HepG2 (cell line): ENCODE measurements around the gene DUS3L. TPM values are rescaled to one million over a fixed set of nuclear protein-coding genes. Genes with fewer than 3 reads are reported as not detected.

ENCODE experiments used
- ATAC-seq: fragments of 200-7000 bp; cut with Tn5 transposase; 3 replicates; pipeline ENCODE4 v1.9.1; 2020; ENCODE audit warnings: mild to moderate bottlenecking, moderate library complexity
- BruUV-seq: library from RNA; stranded (reverse); fragments of 400-500 nt; replicated peaks from 2 replicates; lab custom pipeline; 2021; lab: Mats Ljungman, UMichigan
- CTCF ChIA-PET: fragments of 300-600 bp; formaldehyde crosslinking; extraction: SDS; loops from one replicate; lab custom pipeline; 2021; ENCODE audit warnings: low total read pairs, inconsistent platforms, low intra/inter-chr PET ratio; lab: Yijun Ruan, JAX
- POLR2A ChIA-PET: fragments of 350-600 bp; sonication (Branson Sonifier 250); formaldehyde crosslinking; loops from one replicate; lab custom pipeline; 2020; ENCODE audit warnings: antibody characterized with exemption, inconsistent platforms; lab: Yijun Ruan, JAX
- DNase-seq: peaks from one replicate; pipeline ENCODE4 v3.0.0-alpha.2; 2015; ENCODE audit warnings: low spot score
- FAIRE-seq: peaks from 3 replicates; lab custom pipeline; 2011; peaks lifted over from hg19 to GRCh38; lab: Jason Lieb, UNC
- H2AFZ ChIP-seq: one replicate; pipeline ENCODE4 v1.6.1; 2011; ENCODE audit warnings: low read length, inconsistent platforms
- H3K27ac ChIP-seq: fragments of 300-600 bp; 3 replicates; pipeline ENCODE4 v1.8.0; 2011; ENCODE audit warnings: mixed run types, mild to moderate bottlenecking, mixed read lengths, low read length, inconsistent platforms; ENCODE audit not compliant: insufficient read depth; ENCODE audit errors: extremely low read length
- H3K27me3 ChIP-seq, 2 experiments: fragments of 200-600 bp in 1 of 2; 2 replicates in 1 of 2; 3 replicates in 1 of 2; pipeline versions ENCODE4 v1.6.0 to v1.8.0; 2011; ENCODE audit warnings: low read length in 2 of 2, mild to moderate bottlenecking in 2 of 2, moderate library complexity in 2 of 2, inconsistent platforms in 1 of 2; ENCODE audit not compliant: insufficient read depth in 2 of 2, control insufficient read depth in 1 of 2
- H3K36me3 ChIP-seq, 2 experiments: fragments of 200-600 bp in 1 of 2; replicated peaks in 1 of 2; 2 replicates in 1 of 2; 3 replicates in 1 of 2; pipeline versions ENCODE4 v1.5.1 to v1.8.0; 2011; ENCODE audit warnings: low read length in 2 of 2, inconsistent platforms in 1 of 2; ENCODE audit not compliant: insufficient read depth in 2 of 2, control insufficient read depth in 1 of 2
- H3K4me1 ChIP-seq: 2 replicates; pipeline ENCODE4 v1.5.1; 2012; ENCODE audit warnings: low read length, inconsistent platforms; ENCODE audit not compliant: insufficient read depth
- H3K4me2 ChIP-seq: 2 replicates; pipeline ENCODE4 v1.6.0; 2011; ENCODE audit warnings: low read depth, low read length, inconsistent platforms
- H3K4me3 ChIP-seq, 3 experiments: fragments of 200-600 bp in 1 of 3; sonication (generic), shearing (Covaris generic) in 1 of 3; replicated peaks in 1 of 3; 2 replicates each; pipeline ENCODE4 v1.5.1; 2011 to 2016; ENCODE audit warnings: low read length in 3 of 3, inconsistent platforms in 2 of 3, low read depth in 2 of 3, mild to moderate bottlenecking in 2 of 3, control low read depth in 1 of 3, mixed read lengths in 1 of 3; ENCODE audit not compliant: insufficient read depth in 1 of 3
- H3K79me2 ChIP-seq: one replicate; pipeline ENCODE4 v1.6.1; 2011; ENCODE audit warnings: low read length, inconsistent platforms; ENCODE audit not compliant: insufficient read depth
- H3K9ac ChIP-seq: 2 replicates; pipeline ENCODE4 v1.6.0; 2011; ENCODE audit warnings: mild to moderate bottlenecking, low read depth, low read length, inconsistent platforms; ENCODE audit not compliant: insufficient read depth
- H3K9me3 ChIP-seq: 2 replicates; pipeline ENCODE4 v1.5.1; 2012; ENCODE audit warnings: mild to moderate bottlenecking, low read length
- H4K20me1 ChIP-seq: 2 replicates; pipeline ENCODE4 v1.6.0; 2011; ENCODE audit warnings: inconsistent platforms, mild to moderate bottlenecking, low read length, moderate library complexity; ENCODE audit not compliant: insufficient read depth
- CENPT ChIP-seq: sonication (generic); formaldehyde crosslinking; IDR thresholded peaks from 2 replicates; pipeline ENCODE4 v1.8.0; 2022; ENCODE audit warnings: low read depth, mild to moderate bottlenecking, moderate library complexity, missing genetic modification reagents
- GTF3A ChIP-seq: sonication (generic); formaldehyde crosslinking; conservative IDR thresholded peaks from 2 replicates; pipeline ENCODE4 v1.4.0; 2020; ENCODE audit warnings: mild to moderate bottlenecking, missing genetic modification reagents
- KDM1A ChIP-seq: IDR thresholded peaks from 2 replicates; pipeline ENCODE4 v1.6.1; 2016; ENCODE audit warnings: missing compliant biosample characterization
- MED8 ChIP-seq: sonication (generic); formaldehyde crosslinking; IDR thresholded peaks from 2 replicates; pipeline ENCODE4 v1.8.1; 2023; ENCODE audit warnings: mild to moderate bottlenecking, missing genetic modification reagents; ENCODE audit not compliant: insufficient replicate concordance
- PRPF4 ChIP-seq: fragments of 200-400 bp; formaldehyde crosslinking; IDR thresholded peaks from 2 replicates; pipeline ENCODE4 v1.6.1; 2016; ENCODE audit warnings: low read length, low read depth; ENCODE audit not compliant: poor library complexity, severe bottlenecking
- RFXAP ChIP-seq: sonication (generic); formaldehyde crosslinking; IDR thresholded peaks from 2 replicates; pipeline ENCODE4 v1.4.0; 2020; ENCODE audit warnings: missing genetic modification reagents, borderline replicate concordance
- SKI ChIP-seq: fragments of 450-650 bp; IDR thresholded peaks from one replicate; pipeline ENCODE4 v1.6.1; 2018; ENCODE audit warnings: mild to moderate bottlenecking; ENCODE audit not compliant: partially characterized antibody
- ZMAT3 ChIP-seq: sonication (generic); formaldehyde crosslinking; conservative IDR thresholded peaks from 2 replicates; pipeline ENCODE4 v1.7.0; 2021; ENCODE audit warnings: missing genetic modification reagents
- ZNF30 ChIP-seq: sonication (generic); formaldehyde crosslinking; IDR thresholded peaks from 2 replicates; pipeline ENCODE4 v1.5.0; 2020; ENCODE audit warnings: mild to moderate bottlenecking, missing genetic modification reagents
- ZNF501 ChIP-seq: sonication (generic); formaldehyde crosslinking; IDR thresholded peaks from 2 replicates; pipeline ENCODE4 v1.5.1; 2020; ENCODE audit warnings: mild to moderate bottlenecking, moderate library complexity, missing genetic modification reagents
- ZNF749 ChIP-seq: sonication (generic); formaldehyde crosslinking; IDR thresholded peaks from 2 replicates; pipeline ENCODE4 v1.8.0; 2022; ENCODE audit warnings: mild to moderate bottlenecking, missing genetic modification reagents, moderate library complexity, borderline replicate concordance
- ZNF839 ChIP-seq: sonication (generic); formaldehyde crosslinking; IDR thresholded peaks from 2 replicates; pipeline ENCODE4 v1.4.0; 2020; ENCODE audit warnings: missing genetic modification reagents, mild to moderate bottlenecking, borderline replicate concordance
- WGBS: methylation state at CpG from one replicate; pipeline ENCODE4 v1.1.6; 2017; ENCODE audit warnings: low lambda C conversion rate; 5-methylcytosine and 5-hydroxymethylcytosine counted together
- in situ Hi-C: cut with HindIII; loops from 2 replicates; pipeline ENCODE4 v1.10.0; 2017; ENCODE audit warnings: low pct_unique_long_range_greater_than_20kb; ENCODE audit not compliant: extremely low pct_ligation_motif_present
- intact Hi-C: fragments of 100-400 bp; cut with micrococcal nuclease; formaldehyde crosslinking; loops from one replicate; pipeline ENCODE4 v1.10.0; 2022; ENCODE audit not compliant: unreplicated experiment
- polyA plus RNA-seq, 8 experiments: library from polyadenylated mRNA; depleted of rRNA in 3 of 8; stranded (reverse) in 7 of 8; unstranded in 1 of 8; fragments of >200 nt; fragmentation: Illumina TruSeq in 4 of 8; extraction: Trizol in 4 of 8; gene quantifications; 2 replicates each; pipeline versions ENCODE4 v1.2.1 to v1.2.3, GENCODE V29; 2011 to 2016; ENCODE audit warnings: low read depth in 4 of 8, missing spikeins in 1 of 8, mixed read lengths in 1 of 8; ENCODE audit not compliant: insufficient read depth in 1 of 8
- total RNA-seq, 5 experiments: library from RNA; depleted of rRNA; stranded (reverse); fragments of >200 nt; fragmentation: Illumina TruSeq; extraction: Trizol; gene quantifications; 2 replicates each; pipeline ENCODE4 v1.2.3, GENCODE V29; 2016; ENCODE audit warnings: low read depth in 1 of 5
- TF ChIP-seq, protein P1 (sequence below): IDR thresholded peaks from 2 replicates; pipeline ENCODE4 v1.6.1; 2016; ENCODE audit warnings: missing compliant biosample characterization, missing genetic modification reagents, borderline replicate concordance
- TF ChIP-seq, protein P2 (sequence below): sonication (generic); formaldehyde crosslinking; IDR thresholded peaks from 2 replicates; pipeline ENCODE4 v1.5.0; 2020; ENCODE audit warnings: mild to moderate bottlenecking, missing genetic modification reagents, moderate library complexity
- TF ChIP-seq, protein P3 (sequence below): sonication (generic); formaldehyde crosslinking; IDR thresholded peaks from 2 replicates; pipeline ENCODE4 v1.4.0; 2020; ENCODE audit warnings: missing genetic modification reagents

Gene DUS3L
- total and polyA plus RNA-seq, 2 of the 13 experiments (the other 11 are each of a cell fraction or from before 2014, with no cell fraction given) = 13.3 to 25.1 TPM

- TF ChIP-seq CENPT (CRISPR knock-in tag) (0 out of 2 replicates have a peak, but pooled peaks have one; percentile 30), ZNF501 (CRISPR knock-in tag) (no peak), ZNF749 (CRISPR knock-in tag) (no peak)
- TF ChIP-seq, protein P1, sequence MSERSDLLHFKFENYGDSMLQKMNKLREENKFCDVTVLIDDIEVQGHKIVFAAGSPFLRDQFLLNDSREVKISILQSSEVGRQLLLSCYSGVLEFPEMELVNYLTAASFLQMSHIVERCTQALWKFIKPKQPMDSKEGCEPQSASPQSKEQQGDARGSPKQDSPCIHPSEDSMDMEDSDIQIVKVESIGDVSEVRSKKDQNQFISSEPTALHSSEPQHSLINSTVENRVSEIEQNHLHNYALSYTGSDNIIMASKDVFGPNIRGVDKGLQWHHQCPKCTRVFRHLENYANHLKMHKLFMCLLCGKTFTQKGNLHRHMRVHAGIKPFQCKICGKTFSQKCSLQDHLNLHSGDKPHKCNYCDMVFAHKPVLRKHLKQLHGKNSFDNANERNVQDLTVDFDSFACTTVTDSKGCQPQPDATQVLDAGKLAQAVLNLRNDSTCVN (CRISPR knock-in tag) = no peak
Measured at GRCh38 chr19:5806133-5806489, 15.1 kb upstream of the DUS3L start (continued).

GRCh38 chr19:5805462-5806132, 14.6 kb upstream of the DUS3L start:
- FAIRE-seq (peak; percentile 4), DNase-seq (peak; percentile 65), ATAC-seq (peak; percentile 65)
- peak overlapping the region; percentile 83 for H3K4me2 ChIP-seq
- H3K27me3 ChIP-seq = no peaks in the 10 kb centered on the region
- intact Hi-C loops = loop anchor here (10.0 kb wide), 1 partner anchor 219 kb away; no protein-coding TSS in a partner anchor
- H3K9me3 ChIP-seq = no peaks in the 10 kb centered on the region
- ChIA-PET POLR2A (no interaction called here), CTCF (interaction anchor here (3.3 to 4.6 kb wide), 3 partner anchors 18 to 86 kb away, joined by 19 to 71 read pairs (median 30); no protein-coding TSS in a partner anchor)
- H3K4me3 ChIP-seq = peak overlapping the region; percentile 56 to 75 (median 63)
- H4K20me1 ChIP-seq = no peaks in the 10 kb centered on the region
- no peaks in the 10 kb centered on the region for H3K36me3 ChIP-seq
- H3K9ac ChIP-seq = peak overlapping the region; percentile 47; the same call in 1 of the 2 replicates
- H2AFZ ChIP-seq = no peak overlapping the region
- peaks cover 55% of the 10 kb centered on the region for H3K4me1 ChIP-seq
- H3K79me2 ChIP-seq = no peaks in the 10 kb centered on the region
- no peak overlapping the region for H3K27ac ChIP-seq
- in situ Hi-C loops = loop anchor here (5.0 kb wide), 1 partner anchor 87 kb away; no protein-coding TSS in a partner anchor
- BruUV-seq = no TSS peak
- 4% methylated on average over 10 of the region's 46 CpGs for WGBS
- TF ChIP-seq PRPF4 (peak; percentile 34), GTF3A (CRISPR knock-in tag) (no peak), ZNF839 (no peak), MED8 (CRISPR knock-in tag) (peak; percentile 47), ZNF30 (CRISPR knock-in tag) (no peak), ZMAT3 (CRISPR knock-in tag) (no peak), SKI (no peak), RFXAP (CRISPR knock-in tag) (no peak), KDM1A (CRISPR knock-in tag) (no peak)
- TF ChIP-seq, protein P2, sequence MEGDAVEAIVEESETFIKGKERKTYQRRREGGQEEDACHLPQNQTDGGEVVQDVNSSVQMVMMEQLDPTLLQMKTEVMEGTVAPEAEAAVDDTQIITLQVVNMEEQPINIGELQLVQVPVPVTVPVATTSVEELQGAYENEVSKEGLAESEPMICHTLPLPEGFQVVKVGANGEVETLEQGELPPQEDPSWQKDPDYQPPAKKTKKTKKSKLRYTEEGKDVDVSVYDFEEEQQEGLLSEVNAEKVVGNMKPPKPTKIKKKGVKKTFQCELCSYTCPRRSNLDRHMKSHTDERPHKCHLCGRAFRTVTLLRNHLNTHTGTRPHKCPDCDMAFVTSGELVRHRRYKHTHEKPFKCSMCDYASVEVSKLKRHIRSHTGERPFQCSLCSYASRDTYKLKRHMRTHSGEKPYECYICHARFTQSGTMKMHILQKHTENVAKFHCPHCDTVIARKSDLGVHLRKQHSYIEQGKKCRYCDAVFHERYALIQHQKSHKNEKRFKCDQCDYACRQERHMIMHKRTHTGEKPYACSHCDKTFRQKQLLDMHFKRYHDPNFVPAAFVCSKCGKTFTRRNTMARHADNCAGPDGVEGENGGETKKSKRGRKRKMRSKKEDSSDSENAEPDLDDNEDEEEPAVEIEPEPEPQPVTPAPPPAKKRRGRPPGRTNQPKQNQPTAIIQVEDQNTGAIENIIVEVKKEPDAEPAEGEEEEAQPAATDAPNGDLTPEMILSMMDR = peak; percentile 96
- TF ChIP-seq, protein P3, sequence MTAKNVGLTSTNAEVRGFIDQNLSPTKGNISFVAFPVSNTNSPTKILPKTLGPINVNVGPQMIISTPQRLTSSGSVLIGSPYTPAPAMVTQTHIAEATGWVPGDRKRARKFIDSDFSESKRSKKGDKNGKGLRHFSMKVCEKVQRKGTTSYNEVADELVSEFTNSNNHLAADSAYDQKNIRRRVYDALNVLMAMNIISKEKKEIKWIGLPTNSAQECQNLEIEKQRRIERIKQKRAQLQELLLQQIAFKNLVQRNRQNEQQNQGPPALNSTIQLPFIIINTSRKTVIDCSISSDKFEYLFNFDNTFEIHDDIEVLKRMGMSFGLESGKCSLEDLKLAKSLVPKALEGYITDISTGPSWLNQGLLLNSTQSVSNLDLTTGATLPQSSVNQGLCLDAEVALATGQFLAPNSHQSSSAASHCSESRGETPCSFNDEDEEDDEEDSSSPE (CRISPR knock-in tag) = 0 out of 2 replicates have a peak, but pooled peaks have one; percentile 46
- TF ChIP-seq, protein P1 (CRISPR knock-in tag) = no peak
